Hematopoietic multipotent progenitor cell treated with erythropoietin and hydrocortisone succinate and interleukin-3 and kit ligand, for 6 days (in vitro differentiated cells): ENCODE data around the gene ASB6.
"Not testable (repeated sequence)": the region's sequence is repeated elsewhere in the genome, so short reads cannot be mapped to it uniquely, and the experiment has no call there.

ENCODE experiments used
- DNase-seq: peaks from one replicate; pipeline ENCODE4 v3.0.0-alpha.2; 2015

ASB6 gene

GRCh38 chr9:129640086-129640870 is 1.7 kb downstream of the ASB6 start:
- DNase-seq = no peak

- no peak for DNase-seq
These were observed 2.2 kb downstream of the ASB6 start for GRCh38 chr9:129639756-129640085.

GRCh38 chr9:129639034-129639630 is 2.8 kb downstream of the ASB6 start:
- no peak for DNase-seq

DNA sequence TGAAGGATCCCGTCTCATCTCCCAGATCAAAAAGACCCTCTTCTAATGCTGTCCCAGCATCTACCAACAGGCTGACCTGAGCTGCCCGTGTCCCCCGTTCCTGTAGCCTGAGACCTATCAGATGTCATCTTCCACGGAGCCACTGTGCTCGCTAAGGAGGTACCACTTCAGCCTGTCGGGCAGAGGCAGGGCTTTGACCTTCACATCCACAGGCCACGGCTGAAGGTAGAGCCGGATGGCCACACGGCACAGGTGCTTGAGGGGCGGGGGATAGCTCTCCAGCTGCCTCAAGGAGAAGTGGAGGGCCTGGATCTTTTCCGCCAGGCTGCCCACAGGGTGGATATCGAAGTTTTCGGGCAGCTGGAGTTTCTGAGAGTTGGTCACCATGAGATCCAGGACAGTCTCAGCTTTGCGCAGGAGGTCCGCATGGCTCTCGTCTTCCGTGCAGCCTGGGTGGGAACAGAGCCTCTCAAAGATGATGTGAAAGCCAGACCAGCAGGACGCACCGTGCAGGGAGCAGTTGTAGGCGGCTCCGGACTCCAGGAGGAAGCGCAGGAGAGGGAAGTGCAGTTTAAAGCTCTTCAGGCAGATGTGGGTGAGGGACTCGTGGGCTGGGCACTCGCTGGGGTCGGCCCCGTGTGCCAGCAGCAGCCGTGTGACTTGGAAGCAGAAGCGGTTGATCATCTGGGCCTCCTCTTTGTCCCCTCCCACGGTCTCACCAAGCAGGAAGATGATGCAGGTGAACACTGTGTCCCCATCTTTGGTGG is 4.1 kb downstream of the ASB6 start:
- DNase-seq = no peak

DNA sequence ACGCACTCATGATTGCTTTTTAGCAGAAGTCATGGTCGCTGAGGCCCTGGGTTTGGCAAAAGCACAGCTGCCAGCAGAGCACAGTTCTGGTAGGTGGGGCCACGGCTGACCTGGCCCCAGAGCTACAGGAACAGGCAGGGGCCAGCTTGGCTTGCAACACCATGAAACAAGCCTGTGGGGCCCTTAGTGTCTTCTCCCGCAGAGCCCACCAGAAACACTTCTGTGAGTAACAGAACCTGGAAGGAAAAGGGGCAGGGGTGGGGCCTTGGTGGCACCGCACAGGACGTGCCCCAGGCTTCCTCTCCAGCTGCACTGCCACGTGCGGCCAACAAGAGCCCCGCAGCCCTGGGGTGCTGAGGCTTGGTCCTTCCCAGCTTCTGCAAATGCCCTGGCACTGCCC is 4.8 kb downstream of the ASB6 start:
- peak; percentile 50 for DNase-seq

DNA sequence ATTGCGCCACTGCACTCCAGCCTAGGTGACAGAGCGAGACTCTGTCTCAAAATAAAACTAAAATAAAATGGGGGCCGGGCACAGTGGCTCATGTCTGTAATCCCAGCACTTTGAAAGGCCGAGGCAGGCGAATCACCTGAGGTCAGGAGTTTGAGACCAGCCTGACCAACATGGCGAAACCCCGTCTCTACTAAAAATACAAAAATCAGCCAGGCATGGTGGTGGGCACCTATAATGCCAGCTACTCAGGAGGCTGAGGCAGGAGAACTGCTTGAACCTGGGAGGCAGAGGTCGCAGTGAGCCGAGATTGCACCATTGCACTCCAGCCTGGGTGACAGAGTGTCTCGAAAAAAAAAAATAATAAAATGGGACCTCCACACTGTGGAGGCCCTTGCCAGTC is 5.6 kb downstream of the ASB6 start:
- DNase-seq = not testable (repeated sequence)

- DNase-seq = no peak
These were observed 6.6 kb downstream of the ASB6 start for GRCh38 chr9:129635099-129636065.

DNA sequence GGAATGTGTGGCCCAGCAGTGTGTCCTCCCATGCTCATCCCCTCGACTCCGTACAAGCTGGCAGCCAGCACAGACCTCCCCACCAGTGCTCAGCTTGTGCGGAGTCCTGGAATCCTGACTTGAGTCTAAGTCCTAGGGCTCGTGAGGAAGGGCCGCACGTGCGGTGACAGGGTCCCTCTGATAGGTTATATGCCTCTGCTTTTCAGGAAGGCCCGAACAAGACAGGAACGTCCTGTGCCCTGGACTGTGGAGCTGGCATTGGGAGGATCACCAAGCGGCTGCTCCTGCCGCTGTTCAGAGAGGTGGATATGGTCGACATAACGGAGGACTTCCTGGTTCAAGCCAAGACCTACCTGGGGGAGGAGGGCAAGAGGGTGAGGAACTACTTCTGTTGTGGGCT is 8.1 kb downstream of the ASB6 start:
- DNase-seq = no peak

DNA sequence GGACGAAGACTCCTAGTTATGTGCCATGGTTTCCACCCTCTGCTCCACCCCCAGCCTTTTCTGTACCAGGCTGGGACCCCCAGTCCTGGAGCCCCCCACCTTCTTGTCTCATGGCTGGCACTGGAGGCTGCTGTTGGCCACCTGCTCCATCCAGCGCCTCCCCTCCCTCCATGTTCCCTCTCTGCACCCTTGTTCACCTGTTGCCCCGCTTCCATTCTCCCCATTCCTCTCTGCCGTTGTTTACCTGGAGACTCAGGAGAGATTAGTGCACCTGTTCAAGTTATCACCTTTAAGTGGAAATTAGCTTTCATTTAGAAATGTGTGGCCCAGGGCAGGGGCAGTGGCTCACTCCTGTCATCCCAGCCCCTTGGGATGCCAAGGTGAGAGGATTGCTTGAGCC is 8.7 kb downstream of the ASB6 start:
- DNase-seq = no peak

DNA sequence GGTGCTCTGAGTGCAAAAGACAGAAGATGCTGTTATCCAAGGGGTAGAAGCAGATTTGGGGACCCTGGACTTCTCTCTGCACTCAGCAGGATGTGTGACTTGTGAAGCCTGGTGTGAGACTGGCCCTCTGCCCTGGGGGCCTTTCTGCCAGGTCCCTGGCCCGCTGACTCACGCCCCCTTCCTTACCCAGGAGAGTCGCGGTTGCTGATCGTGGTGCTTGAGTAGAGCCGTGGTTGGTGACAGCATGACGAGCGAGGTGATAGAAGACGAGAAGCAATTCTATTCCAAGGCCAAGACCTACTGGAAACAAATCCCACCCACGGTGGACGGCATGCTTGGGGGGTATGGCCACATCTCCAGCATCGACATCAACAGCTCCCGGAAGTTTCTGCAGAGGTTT is 9.5 kb downstream of the ASB6 start:
- DNase-seq = no peak

- no peak for DNase-seq
These were observed 10.2 kb downstream of the ASB6 start for GRCh38 chr9:129631674-129632129.

DNA sequence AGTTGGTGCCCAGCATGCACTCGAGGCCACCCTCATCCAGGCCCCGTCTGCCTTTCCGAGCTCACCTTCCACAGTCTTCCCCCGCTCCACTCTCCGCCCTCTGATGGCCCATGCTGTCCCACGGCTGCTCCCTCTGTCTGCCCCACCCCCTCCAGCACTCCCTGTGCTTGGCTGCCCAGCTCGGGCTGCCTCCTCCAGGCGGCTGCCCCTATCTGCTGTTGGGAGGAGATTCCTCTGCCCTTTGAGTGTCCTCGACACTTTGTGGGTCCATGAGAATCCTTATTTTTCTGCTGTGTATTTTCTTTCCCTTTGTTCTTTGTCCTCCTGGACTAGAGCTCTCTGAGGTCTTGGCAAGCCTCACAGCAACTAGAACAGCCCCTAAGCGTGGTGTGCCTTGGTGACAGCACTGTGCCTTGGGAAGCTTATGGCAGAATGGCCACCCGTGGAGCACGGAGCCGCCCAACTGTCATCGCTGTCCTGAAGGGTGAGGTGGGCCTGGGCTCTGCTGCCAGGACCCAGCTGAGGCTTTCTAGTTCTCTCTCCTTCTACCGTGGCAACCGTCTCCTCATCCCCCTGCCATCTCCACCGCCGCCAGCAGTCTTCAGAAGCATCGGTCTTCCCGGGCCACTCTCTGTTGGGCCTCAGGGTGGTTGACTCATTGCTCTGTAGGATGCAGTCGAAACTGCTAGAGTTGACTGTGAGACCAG is 10.8 kb downstream of the ASB6 start:
- DNase-seq = no peak

DNA sequence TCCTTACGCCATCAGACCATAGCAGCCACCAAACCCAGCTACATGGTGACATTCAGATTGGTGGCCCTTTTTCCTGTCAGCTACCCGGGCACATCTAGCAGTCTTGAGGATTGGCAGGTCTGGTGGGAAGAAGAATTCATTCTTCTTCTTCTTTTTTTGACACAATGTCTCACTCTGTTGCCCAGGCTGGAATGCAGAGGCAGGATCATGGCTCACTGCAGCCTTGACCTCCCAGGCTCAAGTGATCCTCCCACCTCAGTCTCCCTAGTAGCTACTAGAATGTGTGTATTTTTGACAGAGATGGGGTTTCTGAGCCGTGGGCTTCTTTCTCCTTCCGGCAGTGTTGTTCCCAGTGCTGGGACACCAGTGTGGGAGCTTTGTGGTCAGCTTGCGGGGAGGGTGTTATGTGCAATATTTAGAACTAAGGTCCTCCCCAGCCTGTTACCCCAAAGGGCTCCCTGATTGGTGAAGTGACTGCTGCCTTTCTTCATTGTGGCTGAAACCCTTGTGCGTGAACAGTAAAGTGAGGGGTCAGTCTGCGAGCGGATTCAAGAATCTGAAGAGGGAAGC is 12.6 kb downstream of the ASB6 start:
- no peak for DNase-seq

- DNase-seq = no peak
These were observed 13.2 kb downstream of the ASB6 start for GRCh38 chr9:129628709-129629108.

DNA sequence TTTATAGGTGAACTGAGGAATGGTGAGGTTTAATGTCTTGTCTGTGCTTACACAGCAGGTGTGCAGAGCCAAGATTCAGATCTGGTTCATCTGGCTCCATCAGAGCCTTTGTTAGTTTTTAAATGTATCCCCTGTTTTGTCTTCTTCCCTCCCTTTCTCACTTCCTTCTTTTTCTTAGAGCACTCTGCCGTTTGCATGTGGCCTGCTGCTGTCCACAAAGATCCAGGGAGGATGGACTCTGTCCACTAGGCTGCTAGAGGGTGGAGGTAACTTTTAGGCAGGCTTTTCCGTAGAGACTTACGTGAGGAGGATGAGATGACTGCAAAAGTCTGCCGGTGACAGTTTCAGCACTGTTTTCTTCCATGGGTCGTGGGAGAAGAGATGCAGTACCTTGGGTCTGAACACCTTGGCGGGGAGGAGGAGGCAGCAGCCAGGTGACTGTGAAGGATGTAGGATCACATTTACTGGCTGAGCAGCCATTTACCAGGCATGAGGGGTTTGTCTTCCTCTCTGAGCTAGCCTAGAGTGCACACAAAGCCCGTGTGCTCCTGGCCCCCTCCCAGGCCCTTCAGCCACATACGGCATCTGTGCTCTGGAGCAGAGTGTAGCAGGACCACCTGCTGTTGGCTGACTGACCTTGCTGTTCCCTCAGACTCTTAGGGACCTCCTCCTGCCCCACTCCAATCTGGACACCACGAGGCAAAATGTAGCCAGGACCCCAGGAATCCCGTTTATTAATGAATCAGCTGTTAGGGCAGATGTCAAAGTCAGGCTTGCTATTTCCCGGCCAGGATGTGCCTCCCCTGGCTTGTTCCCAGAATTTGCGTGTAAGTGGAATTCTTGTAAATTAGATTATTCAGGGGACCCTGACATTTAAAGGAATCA is 14.2 kb downstream of the ASB6 start:
- no peak for DNase-seq

DNA sequence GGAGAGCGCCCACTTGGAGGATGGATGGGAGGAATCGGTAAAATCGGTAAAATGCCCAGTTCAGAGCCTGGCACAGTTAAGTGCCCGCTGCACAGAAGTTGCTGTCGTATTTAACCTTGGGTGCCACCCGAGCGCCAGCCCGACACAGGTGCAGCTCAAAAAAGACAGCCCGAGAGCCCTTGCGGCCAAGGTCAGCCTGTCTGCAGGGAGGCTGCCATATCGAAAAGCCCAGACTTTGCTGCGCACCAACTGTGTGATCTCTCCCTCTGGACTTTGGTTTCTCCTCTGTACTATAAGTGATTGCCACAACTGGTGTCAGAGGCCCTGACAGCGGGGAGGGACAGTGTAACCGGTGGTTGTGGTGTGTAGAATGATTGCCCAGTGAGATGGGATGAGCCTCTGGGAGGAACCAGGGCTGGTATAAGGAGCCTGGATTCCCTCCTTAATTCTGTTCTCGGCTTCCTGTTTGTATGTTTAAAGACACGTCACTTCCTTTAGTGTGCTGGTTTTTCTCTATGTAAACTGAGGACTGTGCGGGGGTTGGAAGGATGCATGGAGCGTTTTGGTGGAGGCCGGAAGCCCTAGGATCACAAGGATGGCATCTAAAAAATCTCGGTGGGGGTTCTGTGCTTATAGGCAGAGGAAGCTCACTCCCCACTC is 15.2 kb downstream of the ASB6 start:
- peak; percentile 61 for DNase-seq

DNA sequence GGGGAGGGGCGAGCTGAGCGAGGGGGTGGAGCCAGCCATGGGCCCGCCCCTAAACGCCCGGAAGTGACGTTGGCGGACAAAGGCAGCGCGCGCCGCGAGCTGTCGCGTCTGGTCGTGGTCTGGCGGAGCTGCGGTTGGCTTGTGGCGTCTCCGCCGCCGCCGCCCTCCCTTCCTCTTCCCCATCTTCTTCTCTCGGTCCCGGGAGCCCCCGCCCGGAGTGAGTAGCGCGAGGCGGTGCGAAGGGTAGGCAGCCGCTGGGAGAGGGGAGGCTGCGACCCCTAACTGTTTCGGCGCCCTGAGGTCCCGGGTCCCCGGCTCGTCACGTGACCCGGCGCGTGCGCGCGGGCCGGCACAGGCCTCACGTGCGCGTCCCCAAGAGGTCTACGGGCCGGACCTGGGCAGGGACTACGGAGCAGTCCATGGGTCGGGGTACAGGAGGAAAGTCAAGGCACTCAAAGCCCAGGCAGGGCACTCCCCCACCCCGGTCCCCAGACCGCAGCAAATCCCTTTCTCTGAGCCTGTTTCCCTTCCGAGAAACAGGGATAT is 15.8 kb downstream of the ASB6 start, which contains the start of gene NTMT1:
TSS of gene NTMT1 (plus strand) at position 85 of the 546 bp plus-strand sequence. CDS start 6,541 bp downstream, outside the sequence.
- DNase-seq = peak; percentile 91

DNA sequence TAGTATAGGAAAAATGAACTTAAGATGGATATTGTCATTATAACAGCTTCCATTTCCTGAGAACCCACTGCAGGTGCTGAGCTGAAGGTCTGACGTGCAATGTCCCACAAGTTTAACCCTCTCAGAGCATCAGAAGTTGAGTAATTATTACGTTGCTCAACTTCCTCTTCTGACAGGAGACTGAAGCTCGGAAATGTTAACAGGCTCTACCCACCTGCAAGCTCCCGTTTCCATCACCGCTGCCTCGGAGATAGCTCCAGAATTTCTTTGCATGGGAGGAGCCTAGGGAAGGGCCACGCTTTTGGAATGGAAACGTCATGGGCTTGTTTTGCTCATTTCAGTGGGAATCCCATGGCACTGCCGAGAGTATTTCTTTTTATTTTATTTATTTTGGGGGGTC is 17.0 kb downstream of the ASB6 start:
- DNase-seq = peak; percentile 80

DNA sequence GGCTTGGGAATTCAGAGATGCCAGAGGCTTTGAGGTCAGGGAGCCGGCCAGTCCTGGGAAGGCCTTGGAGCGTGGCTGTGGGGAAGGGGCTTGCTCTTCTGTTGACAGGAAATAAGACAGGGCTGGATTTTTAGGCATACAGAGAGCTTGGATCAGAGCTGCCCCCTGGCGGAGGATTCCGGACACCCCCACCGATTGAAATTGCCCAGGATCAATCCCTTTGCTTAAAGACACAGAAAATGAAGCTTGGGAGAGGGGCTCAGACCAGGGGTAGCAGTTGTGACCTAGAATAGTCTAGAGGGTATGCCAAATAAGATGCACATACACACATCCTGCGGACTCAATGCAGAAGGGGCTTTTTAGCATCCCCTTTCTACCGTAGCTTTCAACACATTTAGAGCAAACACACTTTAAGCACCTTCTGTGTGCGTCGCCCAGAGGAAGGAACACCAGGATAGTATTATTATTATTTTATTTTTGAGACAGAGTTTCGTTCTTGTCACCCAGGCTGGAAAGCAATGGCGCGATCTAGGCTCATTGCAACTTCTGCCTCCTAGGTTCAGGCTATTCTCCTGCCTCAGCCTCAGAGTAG is 17.7 kb downstream of the ASB6 start:
- peak; percentile 87 for DNase-seq
